GM18505 (cell line): ENCODE results near the gene KIAA0319L.

Source experiments
- ATAC-seq: cut with Tn5 transposase; IDR thresholded peaks from one replicate; pipeline ENCODE4 v1.9.1; 2021; ENCODE audit not compliant: unreplicated experiment
- POLR2A ChIP-seq: IDR thresholded peaks from 4 replicates; pipeline ENCODE4 v1.6.1; 2011; ENCODE audit warnings: borderline replicate concordance; ENCODE audit not compliant: insufficient read depth, insufficient read length; ENCODE audit errors: extremely low read depth

KIAA0319L gene

DNA sequence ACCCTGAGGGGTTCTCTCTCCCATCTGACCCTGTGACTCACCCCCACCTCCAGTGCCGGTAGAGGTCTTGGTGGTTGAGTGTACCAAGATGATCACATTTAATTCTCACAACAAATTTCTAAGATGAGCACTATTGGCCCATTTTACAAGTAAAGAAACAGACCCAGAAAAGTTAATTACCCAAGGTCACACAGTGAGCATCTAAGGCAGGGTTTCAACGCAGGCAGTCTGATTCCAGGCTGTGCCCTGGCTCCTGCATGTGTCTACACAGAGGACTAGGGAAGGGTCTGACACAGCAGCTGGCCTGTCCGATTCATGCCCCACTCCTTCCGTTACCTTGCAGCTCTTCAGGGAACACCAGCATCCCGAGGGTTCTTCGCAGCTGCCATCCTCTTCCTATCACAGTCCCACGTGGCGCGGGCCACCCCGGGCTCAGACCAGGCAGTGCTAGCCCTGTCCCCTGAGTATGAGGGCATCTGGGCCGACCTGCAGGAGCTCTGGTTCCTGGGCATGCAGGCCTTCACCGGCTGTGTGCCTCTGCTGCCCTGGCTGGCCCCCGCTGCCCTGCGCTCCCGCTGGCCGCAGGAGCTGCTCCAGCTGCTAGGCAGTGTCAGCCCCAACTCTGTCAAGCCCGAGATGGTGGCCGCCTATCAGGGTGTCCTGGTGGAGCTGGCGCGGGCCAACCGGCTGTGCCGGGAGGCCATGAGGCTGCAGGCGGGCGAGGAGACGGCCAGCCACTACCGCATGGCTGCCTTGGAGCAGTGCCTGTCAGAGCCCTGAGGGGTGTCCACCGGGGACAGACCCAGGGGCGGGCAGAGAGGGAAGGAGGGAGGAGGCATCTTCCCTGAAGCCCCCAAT, 7.9 kb upstream of the KIAA0319L start:
- no peak for TF ChIP-seq POLR2A
- ATAC-seq, result no peak

DNA sequence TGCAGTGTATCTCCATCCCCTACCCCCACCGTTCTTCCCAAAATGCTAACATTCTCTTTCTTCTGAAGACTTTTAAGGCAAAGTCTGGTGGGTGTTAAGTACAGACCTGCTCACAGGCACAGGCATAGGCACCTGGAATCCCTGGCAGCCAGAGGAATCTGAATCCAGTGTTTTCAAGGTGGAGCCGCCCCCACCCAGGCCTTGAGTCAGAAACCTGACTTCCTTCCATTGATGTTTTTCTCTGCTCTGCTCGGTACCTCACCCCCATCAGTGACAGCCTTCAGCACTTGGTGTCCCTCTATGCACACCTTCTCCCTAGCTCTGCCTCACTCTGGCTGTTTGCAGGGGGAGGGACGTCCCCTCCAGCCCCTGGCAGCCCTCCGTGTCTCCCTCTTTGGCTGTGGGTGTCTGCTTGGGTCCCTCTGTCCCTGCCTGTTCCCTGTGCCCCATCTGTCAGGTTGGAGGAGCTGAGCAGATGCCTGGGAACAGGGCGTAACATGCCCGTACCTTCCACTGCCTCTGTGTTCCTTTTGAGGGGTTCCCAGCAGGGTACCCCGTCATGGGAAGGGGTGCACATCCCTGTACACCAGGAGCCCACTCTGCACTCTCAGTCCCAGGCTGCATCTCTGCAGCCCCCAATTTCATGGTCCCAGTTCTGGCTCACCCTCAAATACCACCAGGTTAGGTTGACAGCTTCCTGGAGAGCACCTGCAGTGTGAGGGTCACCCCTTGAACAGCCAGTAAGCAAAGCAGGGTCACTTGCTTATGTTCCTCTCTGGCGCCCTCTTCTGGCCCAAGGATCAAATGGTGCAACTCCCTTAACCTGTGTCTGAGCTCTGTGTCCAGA, 7.1 kb upstream of the KIAA0319L start:
- TF ChIP-seq POLR2A, result no peak
- no peak for ATAC-seq

DNA sequence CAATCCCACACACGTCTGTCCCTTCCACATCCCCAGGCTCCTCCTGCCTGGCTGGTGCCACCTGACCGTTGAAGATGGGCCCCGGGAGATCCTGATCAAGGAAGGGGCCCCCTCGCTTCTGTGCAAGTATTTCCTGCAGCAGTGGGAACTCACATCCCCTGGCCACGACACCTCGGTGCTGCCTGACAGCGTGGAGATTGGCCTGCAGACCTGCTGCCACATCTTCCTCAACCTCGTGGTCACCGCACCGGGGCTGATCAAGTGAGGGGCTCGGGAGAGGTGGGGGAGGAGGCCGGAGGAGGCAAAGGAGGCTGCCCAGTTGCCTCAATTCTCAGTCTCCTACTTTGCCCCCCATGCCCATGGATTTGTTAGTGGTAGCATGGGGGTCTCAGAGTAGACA, 6.0 kb upstream of the KIAA0319L start:
- no peak for ATAC-seq
- TF ChIP-seq POLR2A, result no peak

DNA sequence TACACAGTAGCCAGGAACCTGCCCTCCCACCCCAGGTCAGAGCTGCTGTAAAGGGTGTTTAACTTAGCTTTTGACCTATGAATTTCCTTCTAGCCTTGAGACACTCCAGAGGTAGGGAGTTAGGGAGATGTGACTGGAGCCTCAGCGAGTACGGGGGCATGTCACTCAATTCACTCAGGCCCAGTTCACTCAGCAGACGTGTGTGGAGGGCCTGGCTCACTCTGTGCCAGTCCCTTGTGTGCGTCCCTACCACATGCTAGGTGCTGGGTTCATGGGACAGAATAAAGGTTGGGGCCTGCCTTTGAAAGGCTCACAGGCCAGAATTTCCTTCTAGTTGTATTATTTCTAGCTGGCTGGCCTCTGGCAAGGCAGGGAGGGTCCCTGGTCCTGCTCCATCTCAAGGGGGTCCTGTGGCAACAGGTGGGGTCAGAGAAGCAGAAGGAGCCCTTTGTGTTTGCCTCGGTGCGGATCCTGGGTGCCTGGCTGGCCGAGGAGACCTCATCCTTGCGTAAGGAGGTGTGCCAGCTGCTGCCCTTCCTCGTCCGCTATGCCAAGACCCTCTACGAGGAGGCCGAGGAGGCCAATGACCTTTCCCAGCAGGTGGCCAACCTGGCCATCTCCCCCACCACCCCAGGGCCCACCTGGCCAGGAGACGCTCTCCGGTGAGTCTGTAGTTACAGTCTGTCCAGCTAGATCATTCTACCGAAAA, 4.9 kb upstream of the KIAA0319L start:
- TF ChIP-seq POLR2A, result no peak
- no peak for ATAC-seq

DNA sequence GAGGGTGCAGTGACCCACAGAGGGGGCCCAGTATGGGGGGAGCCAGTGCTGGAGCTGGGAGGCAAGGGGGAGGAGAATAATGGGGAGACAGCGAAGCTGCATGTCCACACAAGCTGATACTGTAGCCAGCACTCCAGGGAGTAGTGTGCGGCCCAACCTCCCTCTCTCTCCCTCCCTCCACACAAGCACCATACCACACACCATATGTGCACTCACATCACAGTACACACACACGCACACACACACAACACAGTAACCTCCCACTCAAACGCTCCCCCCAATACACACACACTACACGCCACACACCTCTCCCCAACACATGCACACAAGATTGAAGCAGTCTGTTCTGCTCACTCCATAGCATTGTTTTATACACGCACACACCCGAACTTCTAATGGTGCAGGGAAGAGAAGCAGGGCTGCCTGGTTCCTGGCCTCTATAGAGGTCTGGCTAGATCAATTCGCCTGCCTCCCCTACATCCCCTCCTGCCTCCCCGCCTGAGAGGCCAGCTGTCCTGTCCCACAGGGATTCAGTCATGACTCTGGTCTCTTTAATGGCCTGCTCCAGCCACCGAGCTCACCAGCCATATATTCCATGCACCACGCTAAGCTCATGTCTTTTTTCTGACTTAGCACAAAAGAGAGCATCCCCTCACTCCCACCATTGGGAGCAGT, 4.2 kb upstream of the KIAA0319L start:
- no peak for ATAC-seq
- TF ChIP-seq POLR2A, result no peak

DNA sequence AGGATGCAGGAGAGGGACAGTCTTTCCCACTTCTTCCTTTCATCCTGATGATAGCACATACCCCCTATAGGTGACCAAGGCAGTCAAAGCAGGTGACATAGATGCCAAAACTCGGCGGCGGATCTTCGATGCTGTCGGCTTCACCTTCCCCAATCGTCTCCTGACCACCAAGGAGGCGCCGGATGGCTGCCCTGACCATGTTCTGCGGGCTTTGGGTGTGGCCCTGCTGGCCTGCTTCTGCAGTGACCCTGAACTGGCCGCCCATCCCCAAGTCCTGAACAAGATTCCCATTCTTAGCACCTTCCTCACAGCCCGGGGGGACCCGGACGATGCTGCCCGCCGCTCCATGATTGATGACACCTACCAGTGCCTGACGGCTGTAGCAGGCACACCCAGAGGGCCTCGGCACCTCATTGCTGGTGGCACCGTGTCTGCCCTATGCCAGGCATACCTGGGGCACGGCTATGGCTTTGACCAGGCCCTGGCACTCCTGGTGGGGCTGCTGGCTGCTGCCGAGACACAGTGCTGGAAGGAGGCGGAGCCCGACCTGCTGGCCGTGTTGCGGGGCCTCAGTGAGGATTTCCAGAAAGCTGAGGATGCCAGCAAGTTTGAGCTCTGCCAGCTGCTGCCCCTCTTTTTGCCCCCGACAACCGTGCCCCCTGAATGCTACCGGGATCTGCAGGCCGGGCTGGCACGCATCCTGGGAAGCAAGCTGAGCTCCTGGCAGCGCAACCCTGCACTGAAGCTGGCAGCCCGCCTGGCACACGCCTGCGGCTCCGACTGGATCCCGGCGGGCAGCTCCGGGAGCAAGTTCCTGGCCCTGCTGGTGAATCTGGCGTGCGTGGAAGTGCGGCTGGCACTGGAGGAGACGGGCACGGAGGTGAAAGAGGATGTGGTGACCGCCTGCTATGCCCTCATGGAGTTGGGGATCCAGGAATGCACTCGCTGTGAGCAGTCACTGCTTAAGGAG, 3.3 kb upstream of the KIAA0319L start:
- TF ChIP-seq POLR2A, result no peak
- no peak for ATAC-seq

DNA sequence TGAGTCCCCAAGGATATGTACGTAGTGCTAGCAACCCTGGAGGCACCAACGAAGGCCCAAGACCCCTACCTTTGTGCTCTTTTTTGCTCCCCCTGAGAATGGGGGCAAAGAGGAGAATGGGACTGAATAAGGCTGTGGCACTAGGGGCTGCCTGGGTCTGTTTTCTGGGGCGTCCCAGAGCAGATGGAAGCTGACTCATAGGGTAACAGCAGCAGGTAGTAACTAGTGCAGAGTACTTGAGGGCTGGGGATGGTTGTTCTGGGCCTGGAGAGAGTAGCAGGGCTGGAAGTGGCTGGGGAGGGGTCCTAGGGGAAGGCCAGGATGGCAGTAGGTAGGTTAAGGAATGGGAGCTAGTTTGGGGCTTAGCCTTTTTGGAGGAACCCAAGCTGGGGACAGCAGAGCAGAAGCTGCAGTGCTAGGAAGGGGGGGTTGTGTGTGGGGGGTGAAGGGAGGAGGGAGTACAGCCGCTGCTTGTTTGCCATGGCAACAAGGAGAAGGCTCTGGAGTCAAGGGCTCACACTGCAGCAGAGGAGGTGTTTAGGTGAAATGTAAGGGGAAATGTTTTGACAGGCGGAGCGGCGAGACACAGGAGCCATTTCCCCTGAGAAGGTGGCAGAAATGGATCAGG, 2.2 kb upstream of the KIAA0319L start:
- no peak for TF ChIP-seq POLR2A
- no peak for ATAC-seq

DNA sequence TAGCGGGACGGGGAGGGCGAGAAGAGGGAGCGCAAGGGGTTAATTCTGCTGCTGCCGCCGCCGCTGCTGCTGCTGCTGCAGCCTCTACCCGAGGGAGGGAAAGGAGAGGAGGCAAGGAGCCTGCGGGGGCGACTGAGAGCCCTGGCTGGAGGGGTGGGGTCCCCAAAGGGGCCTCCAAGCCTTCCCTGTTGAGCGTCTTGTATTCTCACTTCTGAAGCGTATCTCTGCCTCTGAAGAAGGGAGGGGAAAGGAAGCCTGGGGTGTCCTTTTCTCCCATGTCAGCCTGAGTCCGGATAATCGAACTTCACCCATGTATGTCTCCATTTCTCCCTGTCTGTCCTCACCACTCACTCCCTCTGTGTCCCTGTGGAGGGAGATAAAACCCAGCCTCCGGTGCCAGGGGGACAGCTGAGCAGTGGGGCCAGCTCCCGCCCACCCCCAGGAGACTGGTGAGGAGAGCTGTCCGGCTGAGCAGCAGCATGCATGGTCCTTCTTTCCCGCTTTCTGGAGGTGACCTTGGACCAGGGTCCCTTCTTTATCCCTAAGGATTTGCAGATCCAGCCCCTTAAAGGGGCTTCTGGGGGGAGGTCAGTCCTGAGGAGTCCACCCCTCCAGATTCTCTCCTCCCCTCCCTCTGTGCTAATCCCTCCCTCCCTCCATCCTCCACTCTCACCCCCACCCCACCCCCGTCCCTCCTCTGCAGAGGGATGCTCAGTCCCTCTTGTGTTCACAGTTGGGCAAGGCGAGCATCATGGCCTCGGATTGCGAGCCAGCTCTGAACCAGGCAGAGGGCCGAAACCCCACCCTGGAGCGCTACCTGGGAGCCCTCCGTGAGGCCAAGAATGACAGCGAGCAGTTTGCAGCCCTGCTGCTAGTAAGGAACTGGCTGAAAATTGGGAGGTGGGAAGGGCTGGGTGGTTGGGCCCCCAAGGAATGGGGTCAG, 1.4 kb upstream of the KIAA0319L start:
- no peak for ATAC-seq
- no peak for TF ChIP-seq POLR2A

DNA sequence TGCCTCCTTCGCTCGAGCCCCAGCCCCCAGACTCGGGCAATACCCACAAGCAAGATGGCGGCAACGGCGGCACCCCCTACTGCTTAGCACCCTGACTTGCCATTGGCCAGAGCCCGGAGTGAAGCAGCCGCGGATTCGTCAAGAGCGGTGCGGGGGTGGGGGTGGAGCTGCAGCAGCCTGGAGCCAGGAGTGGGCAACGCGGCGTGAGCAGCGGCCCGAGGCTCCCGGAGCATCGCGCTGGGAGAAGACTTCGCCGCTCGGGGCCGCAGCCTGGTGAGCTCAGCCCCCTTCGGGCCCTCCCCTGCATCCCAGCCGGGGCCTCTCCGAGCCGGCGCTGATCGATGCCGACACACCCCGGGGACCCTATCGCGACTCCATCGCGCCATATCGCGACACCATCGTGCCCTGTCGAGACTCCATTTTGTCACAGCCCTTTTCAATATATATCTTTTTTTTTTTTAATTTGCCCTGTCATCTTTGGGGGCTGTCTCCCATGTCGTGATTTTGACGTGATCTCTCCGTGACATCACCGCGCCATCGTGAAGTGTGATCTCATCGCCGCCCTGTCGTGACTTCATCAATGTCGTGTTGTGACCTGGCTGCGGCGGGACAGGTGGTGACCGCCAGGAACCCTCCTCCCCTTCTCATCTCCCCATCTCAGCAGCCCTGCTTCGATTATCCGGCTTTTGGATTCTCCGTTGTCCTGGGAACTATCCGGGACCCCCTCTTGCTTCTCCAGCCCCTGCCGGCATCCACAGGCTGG, 589 bp upstream of the KIAA0319L start, which contains the start of gene NCDN:
Gene NCDN (plus strand): TSS at position 189 of the 763 bp plus-strand sequence. CDS start 392 bp downstream, at position 581.
- TF ChIP-seq POLR2A, result peak; percentile 92
- ATAC-seq, result peak; percentile 72

DNA sequence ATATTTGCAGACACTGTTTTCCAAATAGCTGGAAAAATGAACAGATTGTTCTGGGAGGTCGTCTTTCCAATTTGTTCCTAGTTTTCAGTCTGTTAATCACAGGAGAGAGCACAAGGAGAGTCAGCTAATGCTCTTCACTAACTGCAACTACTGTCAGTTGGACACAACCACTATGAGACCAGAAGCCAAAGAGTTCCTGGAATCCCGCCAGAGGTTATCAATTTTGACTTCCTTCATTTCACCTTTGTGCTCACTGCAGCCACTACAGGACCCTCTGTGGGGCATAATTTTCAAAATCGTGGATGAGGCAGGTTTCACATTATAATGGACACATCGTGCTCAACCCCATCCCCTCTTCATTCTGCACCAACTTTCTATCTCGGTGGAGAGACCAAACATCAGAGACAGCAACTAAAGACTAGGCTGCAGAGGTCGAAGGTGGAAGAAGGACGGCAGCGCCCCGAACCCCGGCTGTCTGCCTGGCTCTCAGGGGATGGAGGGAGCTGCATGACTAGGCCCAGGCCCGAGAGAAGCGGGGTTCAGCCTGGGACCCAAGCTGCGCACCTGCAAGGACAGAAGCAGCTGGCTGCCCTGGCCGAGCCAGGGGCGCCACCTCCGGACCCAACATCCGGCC, 602 bp downstream of the KIAA0319L start:
- TF ChIP-seq POLR2A, result no peak
- no peak for ATAC-seq
